ENCODE measurements around the gene ZNF302.

- TF ChIP-seq YY1 (IDR thresholded peaks at IDR 0.05; ENCODE audit: insufficient read depth, insufficient read length) (no peak), ZNF274 (IDR thresholded peaks at IDR 0.05; ENCODE audit: low read depth, low read length) (no peak), SUZ12 (IDR thresholded peaks at IDR 0.05; ENCODE audit: extremely low read depth, insufficient read depth, insufficient read length) (no peak)
These were observed 32.5 kb upstream of the ZNF302 start for GRCh38 chr19:34644991-34645461.

Data from NT2/D1 (cell line).